GM21723 (cell line): Measurements from ENCODE around the gene COA3.

Experiments
- ATAC-seq: cut with Tn5 transposase; IDR thresholded peaks from one replicate; pipeline ENCODE4 v1.9.1; 2021; ENCODE audit warnings: mild to moderate bottlenecking, moderate library complexity; ENCODE audit not compliant: unreplicated experiment

COA3 gene

GRCh38 chr17:42818379-42818778, 19.9 kb upstream of the COA3 start:
- ATAC-seq = no peak

- ATAC-seq = no peak
Observed at GRCh38 chr17:42817866-42818265, 19.4 kb upstream of the COA3 start.

- no peak for ATAC-seq
Observed at GRCh38 chr17:42814633-42815399, 16.3 kb upstream of the COA3 start.

GRCh38 chr17:42809250-42809649, 10.7 kb upstream of the COA3 start:
- no peak for ATAC-seq

GRCh38 chr17:42806249-42806648, 7.7 kb upstream of the COA3 start:
- no peak for ATAC-seq

- no peak for ATAC-seq
Observed at GRCh38 chr17:42804918-42805367, 6.4 kb upstream of the COA3 start.

- no peak for ATAC-seq
Observed at GRCh38 chr17:42803074-42803883, 4.8 kb upstream of the COA3 start.

GRCh38 chr17:42798011-42798382, 507 bp downstream of the COA3 start:
- no peak for ATAC-seq

- no peak for ATAC-seq
Observed at GRCh38 chr17:42797067-42798007, 1.2 kb downstream of the COA3 start.

- no peak for ATAC-seq
Observed at GRCh38 chr17:42796066-42796758, 2.3 kb downstream of the COA3 start.

GRCh38 chr17:42795465-42795864, 3.0 kb downstream of the COA3 start:
- no peak for ATAC-seq

- no peak for ATAC-seq
Observed at GRCh38 chr17:42795061-42795460, 3.4 kb downstream of the COA3 start.

GRCh38 chr17:42792545-42792944, 6.0 kb downstream of the COA3 start:
- no peak for ATAC-seq

GRCh38 chr17:42791948-42792347, 6.6 kb downstream of the COA3 start:
- ATAC-seq = no peak

GRCh38 chr17:42787266-42787665, 11.2 kb downstream of the COA3 start:
- no peak for ATAC-seq

GRCh38 chr17:42784811-42785592, 13.5 kb downstream of the COA3 start:
- no peak for ATAC-seq

- ATAC-seq = no peak
Observed at GRCh38 chr17:42784409-42784808, 14.1 kb downstream of the COA3 start.

GRCh38 chr17:42783791-42784138, 14.7 kb downstream of the COA3 start:
- ATAC-seq = no peak

GRCh38 chr17:42783062-42783790, 15.3 kb downstream of the COA3 start:
- ATAC-seq = no peak
